HG03060 (cell line): ENCODE data around the gene RPS21.

Source experiments
- ATAC-seq: cut with Tn5 transposase; IDR thresholded peaks from one replicate; pipeline ENCODE4 v1.9.1; 2021; ENCODE audit warnings: low read depth, moderate number of reproducible peaks; ENCODE audit not compliant: unreplicated experiment

Gene RPS21

GRCh38 chr20:62353289-62354030 lies 33.4 kb upstream of the RPS21 start:
- ATAC-seq = no peak

DNA sequence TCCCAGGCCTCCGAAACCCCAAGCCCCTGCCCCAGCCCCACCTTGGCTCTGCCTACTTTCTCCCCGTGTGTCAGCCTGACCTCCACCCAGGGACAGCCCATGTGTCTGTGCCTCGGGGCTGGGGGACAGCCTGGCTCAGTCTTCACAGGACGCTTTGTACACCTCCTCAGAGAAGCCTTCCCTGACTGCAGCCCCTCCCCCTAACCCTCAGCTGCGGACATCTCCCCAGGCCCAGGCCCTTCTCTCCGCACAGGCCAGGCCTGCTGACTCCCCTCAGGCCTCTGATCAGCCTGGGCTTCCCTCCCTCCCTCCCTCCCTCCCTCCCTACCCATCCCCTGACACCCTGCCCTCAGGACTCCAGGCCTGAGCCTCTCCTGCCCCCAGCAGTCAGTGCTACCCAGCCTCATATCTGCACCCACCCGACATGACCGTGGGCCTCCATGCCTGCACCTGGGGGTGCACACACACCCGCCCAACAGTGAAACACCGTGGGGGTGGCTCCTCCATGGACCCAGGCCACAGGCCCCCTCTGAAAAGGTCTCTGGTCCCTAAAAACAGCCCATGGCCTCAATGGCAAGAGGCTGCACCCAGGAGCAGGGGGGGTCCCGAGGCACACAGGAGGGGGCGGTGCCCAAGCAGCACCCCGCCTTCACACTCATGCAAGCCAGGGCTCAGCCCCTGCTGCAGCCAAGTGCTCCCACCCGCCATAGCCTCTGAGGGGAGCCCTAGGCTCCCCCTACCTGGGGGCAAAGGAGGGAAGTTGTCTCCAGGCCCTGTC lies 32.7 kb upstream of the RPS21 start:
- no peak for ATAC-seq

DNA sequence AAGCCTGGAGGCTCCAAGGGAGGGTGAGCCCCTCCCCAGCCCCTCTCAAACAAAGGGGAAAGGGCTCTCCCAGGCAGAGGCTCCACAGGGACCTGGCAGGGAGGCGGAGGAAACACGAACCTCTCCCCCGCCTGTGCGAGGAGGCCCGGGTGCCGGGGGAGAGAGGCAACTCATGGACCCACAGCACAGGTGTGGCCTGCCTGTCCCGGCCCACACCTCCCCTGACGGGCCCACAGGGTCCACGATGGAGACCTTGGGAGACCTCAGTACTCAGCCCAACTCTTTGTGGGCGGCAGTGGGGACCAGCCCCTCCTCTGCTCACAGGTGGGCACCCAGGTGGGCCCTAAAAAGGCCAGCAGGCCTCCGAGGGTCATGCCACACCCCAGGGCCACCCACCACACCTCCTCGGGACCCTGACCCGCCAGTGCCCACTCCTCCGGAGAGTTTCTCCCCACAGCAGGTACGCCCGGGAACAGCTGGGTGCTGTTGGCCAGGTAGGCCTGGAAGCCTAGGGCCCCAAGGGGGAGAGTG lies 32.0 kb upstream of the RPS21 start:
- no peak for ATAC-seq

DNA sequence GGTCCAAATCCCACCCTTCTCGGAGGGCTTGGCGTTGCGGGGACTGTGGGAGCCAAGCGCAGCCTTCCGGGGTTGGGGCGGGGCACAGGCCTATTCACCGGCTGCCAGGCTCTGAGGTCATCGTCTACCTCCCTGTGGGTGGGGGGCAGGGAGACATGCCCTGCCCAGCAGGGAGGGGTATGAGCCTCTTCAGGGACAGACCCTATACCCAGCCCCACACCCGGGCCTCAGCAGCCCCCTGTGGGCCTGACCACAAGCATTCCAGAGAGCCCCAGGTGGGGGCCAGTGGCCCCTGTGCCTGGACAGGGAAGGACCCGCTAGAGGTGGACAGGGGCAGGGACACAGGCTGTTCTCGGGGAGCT lies 31.4 kb upstream of the RPS21 start:
- no peak for ATAC-seq

GRCh38 chr20:62355878-62356588 lies 30.9 kb upstream of the RPS21 start:
- no peak for ATAC-seq

- no peak for ATAC-seq
These were observed 30.2 kb upstream of the RPS21 start for GRCh38 chr20:62356589-62357186.

- no peak for ATAC-seq
These were observed 29.7 kb upstream of the RPS21 start for GRCh38 chr20:62357187-62357667.

DNA sequence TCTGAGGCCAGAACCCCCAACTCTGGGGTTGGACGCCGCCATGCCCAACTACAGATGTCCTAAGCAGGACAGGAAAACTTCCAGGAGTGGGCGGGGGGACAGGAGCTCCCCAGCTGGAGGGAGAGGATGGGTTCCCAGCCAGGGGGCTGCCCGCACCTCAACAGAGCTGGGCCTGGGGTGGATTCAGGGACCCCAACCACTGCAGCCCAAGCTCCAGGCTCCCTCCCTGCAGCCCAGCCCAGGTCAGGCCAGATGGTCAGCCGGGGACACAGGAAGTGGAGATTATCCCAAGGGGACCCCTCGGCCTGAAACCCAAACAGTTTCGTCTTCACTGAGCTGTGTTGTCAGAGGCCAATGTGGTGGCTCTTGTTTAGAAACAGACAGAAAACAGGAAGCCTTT lies 29.2 kb upstream of the RPS21 start:
- ATAC-seq = no peak

DNA sequence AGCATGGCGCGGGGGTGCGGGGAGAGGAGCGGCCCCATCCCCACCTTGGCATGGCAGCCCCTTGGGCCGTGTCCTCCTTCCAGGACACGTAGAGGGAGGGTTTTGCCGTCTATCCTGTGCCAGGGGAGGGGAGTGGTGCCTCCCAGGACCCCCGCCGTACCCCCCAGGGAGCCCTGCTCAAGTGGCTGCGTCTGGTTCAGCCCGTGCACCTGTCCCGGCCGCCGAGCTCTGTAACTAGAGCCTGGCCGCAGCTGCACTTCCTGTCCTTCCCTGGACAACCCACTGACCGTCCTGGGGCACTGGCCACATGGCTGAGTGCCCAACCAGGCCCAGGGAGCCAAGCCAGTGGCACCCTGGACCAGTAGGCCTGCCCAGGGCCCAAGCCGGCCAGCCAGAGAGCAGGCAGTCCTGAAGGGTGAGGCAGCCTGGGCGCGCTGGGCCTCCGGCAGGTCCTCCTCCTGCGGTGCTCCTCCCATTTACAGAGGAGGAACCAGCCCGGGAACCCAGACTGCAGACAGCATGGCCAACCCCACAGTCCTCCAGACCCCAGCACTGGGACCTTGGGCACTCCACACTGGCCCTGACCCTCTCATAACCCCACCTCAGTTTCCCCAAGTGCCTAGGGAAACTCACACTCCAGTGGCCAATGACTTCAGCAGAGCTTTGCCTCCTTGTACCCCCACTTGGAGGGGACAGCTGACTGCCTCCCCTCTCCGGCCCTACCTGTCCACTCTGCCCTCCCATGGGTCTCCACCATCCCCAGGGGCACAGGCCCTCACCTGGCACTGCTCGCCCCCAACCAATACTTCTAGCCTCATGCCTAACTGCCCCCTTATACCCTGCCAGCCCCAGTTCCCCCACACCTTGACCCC lies 28.5 kb upstream of the RPS21 start:
- ATAC-seq = no peak

- ATAC-seq = no peak
These were observed 27.8 kb upstream of the RPS21 start for GRCh38 chr20:62359043-62359490.

DNA sequence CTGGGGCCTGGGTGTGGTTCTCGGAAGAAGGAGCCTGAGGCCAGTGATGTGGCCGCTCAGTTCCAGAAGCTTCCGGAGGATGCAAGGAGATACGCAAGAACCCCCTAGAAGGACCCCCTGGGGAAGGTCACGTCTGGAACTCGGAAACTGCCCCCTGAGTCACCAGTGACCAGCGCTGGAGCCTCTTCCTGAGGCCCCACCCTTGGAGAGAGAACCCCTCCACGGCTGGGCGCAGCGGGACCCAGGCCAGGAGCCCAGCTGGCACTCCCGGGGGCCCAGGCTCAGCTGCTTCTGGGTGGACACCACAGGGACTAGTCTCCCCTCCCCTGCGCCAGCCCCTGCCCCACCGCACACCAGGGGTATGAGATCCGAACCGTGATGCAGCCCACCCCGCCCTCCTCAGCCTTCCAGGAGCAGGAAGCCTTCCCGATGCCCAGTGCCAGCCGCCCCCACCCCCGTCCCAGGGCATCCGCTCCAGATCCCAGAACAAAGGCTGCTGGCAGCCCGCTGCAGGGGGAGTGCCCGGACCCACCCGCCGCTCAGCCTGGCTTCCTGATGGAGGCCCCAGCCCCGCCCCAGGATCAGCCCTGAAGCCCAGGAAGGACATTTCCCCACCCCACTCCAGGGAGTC lies 27.3 kb upstream of the RPS21 start:
- ATAC-seq = no peak

DNA sequence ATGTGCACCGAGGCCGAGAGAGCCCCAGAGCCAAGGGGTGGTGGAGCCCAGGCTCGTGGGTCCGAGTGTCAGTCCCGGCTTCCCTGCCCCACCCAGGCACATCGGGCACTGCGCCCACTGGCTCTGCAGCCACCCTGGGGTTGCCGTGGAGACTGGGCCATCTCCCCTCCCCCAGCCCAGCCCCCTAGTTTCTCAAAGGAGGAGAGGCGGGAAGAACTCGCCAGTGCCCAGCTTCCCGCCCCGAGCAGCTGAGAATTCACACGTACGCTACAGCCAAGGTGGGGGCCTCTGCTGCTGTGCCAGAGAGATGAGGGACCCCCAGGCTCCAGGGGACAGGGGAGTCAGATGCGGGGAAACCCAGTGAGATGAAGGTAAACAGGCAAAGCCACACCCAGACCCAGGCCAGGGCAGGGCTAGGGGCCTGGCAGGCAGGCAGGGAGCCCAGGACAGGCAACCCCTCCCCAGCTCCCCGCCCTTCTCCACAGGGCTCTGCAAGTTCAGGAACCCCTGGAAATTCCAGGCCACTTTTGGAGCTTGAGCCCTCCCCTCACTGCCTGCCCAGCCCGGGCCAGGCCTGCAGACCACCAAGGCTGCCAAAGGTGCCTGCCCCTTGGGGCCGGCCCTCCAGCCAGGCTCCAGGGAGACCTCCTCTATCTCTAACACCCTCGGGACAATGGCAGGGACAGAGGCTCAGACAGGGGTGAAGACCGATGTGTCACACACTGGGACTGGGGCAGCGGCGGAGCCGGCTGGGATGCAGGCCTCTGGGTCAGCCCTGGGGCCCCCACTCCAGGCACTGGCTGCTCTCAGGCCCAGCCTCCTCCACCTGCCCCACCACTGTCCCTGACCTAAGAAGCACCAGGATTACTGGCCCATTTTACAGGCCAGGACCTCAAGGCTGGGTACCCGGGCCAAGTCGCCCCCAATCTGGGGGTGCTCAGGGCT lies 25.8 kb upstream of the RPS21 start:
- ATAC-seq = no peak

DNA sequence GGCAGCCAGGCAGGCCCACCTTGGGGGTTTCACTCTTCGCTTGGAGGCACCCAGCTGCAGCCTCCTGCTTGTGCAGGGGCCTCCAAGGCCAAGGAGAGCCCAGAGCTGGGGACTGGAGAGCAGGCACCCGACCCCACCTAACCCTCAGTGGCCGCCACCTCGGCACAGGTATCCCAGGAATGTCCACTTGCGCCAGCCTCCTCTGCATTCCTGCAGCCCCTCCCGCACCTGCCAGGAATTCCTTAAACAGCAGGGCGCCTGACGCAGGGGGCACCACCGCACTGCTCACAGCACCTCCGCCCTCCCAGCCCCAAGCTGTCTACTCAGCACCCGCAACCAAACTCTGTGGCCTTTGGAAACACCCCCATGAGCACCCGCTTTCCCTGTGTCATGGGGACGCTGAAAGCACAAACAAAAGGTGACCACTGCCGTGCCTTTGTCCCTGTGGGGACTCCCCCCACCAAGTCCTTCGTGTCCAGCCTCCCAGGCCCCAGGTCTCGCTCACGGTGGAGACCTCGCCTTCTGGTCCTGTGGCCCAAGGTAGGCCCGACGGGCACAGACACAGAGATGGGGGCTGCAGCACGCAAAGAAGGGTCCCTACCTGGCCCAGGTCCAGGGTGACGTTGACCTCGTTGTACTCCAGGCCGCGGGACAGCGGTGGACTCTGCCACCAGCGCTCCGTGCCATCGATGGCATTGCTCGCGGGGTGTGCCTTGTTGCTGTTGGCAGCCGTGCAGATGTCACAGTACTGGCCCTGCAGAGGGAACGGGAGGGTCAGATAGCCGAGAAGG lies 24.9 kb upstream of the RPS21 start:
- ATAC-seq = no peak

- ATAC-seq = no peak
These were observed 24.3 kb upstream of the RPS21 start for GRCh38 chr20:62362590-62362940.

GRCh38 chr20:62362991-62363919 lies 23.6 kb upstream of the RPS21 start:
- no peak for ATAC-seq
